Islet precursor cell (in vitro differentiated cells): Measurements from ENCODE around the gene TMEM263.
A peak's percentile ranks its signal among the peaks of the same experiment; 100 is the strongest.

Experiments used
- DNase-seq: peaks from one replicate; pipeline ENCODE4 v3.0.0-alpha.2; 2018

Gene TMEM263

GRCh38 chr12:106953352-106954250, 2.1 kb upstream of the TMEM263 start:
- DNase-seq: no peak

DNA sequence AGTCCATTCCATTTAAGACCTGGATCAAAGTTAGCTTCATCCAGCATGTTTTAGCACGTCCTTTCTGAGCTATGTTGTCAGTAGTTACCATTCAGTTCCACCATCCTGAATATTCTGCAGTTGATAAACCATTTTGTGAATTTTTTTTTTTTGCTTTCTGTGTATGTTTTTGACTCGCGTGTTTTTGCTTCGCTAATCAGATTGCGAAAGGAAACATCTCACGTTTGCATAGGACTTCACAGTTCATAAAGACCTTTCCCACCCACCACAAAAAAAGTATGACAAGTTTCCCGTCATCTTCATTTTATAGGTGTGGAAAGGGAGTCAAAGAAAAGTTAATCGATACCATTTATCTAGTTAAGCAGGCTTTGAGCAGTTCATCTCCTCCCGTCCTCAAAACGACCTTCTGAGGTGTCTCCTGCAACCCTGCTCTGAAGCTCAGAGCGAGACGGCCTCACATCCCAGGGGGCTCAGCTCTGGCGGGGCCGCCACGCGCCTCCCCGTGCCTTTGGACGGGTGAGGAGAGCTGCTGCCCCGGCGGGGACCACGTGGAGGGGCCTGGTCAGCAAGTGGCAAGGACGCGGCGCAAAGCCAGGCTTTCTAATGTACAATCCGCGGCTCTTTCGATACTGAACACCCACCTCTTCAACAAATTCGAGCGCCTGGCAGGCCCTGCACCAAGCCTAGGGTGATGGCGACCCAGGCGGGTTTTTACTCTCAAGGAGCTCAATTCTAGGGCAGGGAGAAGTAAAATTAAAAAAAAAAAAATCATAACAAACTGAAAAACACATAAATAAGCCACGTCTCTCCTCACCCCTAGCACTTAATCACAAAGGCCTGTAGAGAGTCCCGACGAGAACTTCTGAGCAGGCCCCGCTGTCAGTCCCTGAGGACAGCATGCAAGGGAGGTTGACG, 988 bp upstream of the TMEM263 start:
- DNase-seq: peak; percentile 57

DNA sequence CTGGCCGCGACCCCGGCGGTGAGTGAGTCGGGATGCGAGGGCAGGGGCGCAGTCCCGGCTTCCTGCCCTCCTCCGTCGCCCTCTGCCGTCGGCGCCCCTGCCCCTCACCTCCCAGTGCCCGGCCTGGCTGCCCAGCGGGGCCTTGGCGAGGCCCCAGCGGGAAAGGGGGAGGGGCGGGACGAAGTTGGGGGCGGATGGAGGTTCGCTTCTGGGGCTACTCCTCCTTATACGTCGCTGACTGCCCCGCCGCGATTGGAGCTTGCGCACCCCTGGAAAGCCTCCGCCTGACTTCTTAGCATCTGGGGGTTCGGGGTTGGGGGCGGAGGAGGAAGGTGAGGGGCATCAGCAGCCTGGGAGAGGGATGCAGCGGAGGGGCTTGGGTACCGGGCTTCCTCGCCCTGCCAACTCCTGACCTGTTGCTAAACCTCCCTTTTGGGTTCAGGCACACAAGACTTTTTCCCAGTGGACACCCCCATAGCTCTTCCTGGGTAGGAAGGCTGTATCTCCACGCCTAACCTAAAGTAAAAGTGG, 406 bp downstream of the TMEM263 start:
- DNase-seq: no peak

GRCh38 chr12:106957583-106957982, 1.9 kb downstream of the TMEM263 start:
- DNase-seq: no peak

DNA sequence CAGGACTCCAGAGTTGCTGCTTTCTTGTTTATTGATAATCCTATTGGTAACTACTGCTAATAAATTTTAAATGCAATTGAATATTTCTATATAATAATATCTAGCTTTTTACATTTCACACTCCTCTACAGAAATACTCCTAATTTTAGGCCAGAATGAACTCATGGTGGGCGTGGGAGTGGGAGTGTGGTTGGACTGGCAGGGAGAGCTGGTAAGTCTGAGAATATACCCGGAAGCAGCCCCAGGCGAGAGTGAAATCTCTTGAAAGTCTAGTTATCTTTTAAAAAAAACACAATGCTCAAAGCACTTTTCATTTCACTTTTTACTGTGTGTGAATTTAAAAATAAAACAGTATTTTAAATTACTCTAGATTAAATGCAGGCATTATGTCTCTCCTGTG, 4.7 kb downstream of the TMEM263 start:
- DNase-seq: no peak

- DNase-seq: no peak
Measured at GRCh38 chr12:106962286-106962685, 6.6 kb downstream of the TMEM263 start.

- no peak for DNase-seq
Measured at GRCh38 chr12:106964526-106964925, 8.8 kb downstream of the TMEM263 start.

- no peak for DNase-seq
Measured at GRCh38 chr12:106971065-106971464, 15.4 kb downstream of the TMEM263 start.

GRCh38 chr12:106973545-106973944, 17.8 kb downstream of the TMEM263 start:
- DNase-seq: no peak

DNA sequence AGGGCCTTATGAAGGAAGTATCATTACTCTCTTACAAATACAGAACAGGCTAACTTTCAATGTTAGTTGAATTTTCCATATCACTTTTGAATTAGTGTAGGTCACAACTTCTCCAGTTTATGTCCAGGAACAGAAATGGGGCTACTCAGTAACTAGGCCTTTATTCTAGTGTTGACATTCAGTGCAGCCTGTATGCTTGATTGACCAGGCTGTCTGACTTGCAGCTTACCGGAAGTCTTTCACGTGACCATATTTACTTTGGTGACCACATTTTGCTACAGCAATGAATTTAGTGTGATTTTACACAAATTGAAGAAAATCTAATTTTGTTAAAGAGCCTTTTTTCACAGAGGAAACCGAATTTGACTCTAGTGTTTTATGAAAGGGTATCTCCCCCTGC, 18.8 kb downstream of the TMEM263 start:
- DNase-seq: no peak

DNA sequence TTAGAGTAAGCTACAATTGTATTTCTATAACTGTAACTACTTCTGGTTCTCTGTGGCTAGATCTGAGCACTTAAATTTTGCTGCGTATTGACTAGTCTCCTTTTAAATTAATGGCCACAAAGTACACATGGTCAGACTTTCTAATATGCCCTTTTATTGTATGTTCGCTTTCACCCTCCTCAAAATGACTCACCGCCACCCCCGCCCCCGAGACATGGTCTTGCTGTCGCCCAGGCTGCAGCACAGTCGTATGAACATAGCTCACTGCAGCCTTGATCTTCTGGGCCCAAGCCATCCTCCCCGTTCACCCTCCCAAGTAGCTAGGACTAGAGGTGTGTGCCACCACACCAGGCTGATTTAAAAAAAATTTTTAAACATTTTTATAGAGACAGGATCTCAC, 19.4 kb downstream of the TMEM263 start:
- no peak for DNase-seq

DNA sequence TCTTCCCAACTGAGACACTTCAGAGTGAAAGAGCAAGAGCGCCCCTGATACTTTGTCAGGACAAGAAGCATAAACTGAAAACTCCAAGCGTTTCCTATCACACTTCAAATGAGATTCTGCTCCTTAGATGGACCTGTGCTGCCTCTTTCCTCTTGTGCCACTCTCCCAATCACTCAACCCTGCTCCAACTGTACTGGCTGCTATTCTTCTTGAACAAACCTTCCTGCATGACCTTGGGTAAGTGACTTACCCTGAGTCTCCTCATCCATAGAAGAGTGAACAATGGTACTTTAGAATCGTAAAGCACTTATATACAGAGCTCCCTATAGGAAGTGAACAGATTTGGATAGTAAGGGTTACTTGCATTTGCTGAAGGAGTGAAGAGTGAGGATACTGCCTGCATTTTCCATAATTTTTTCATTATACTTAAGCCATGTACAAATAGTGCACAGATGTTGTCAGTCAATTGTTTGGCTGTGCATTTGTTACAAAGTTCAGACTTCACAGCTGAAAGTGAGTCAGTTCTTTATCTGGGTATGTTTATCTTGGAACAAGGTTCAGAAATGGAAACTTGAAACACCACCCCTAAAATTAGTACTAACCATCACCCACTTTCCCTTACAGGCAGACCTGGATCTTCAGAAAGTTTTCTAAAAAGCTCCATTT, 20.4 kb downstream of the TMEM263 start:
- no peak for DNase-seq

- DNase-seq: no peak
Measured at GRCh38 chr12:106976668-106977067, 21.0 kb downstream of the TMEM263 start.

GRCh38 chr12:106978035-106978800, 22.5 kb downstream of the TMEM263 start:
- DNase-seq: no peak

DNA sequence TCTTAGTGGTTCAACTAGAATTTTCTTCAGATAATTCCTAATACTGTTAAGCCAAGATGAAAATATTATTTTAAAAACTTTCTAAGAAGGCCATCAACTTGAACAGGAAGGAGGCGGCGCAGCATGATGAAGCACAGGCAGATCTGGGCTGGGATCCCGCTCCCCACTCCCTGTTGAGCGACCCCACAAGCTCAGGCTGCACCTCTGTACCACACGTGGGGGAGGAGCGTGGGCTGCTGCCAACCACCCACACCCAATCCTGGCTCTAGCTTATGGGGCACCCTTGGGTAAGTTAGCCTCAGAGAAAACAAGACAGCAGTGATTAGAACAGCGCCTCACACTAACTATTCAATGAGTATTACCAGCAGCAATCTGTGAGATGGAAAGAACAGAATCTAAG, 25.2 kb downstream of the TMEM263 start:
- DNase-seq: no peak

DNA sequence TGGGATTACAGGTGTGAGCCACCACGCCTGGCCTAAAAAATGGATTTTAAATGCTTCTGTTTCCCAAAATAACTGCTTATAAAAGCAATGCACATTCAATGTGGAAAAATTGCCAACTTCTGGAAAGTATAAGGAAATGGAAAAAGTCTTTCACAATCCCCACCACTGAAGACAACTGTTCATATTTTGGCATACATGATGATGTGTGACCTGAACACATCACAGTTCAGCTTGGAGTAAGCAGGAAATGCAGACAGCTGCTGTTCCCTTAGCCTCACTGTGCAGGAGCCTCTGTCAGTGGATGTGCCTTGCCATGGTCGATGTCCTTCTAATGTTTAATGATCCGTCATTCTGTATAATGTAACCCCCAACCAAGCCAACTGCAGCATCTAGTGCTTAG, 26.1 kb downstream of the TMEM263 start:
- DNase-seq: no peak

- no peak for DNase-seq
Measured at GRCh38 chr12:106982229-106982628, 26.5 kb downstream of the TMEM263 start.

- no peak for DNase-seq
Measured at GRCh38 chr12:106984588-106985137, 29.0 kb downstream of the TMEM263 start.

GRCh38 chr12:106985479-106985878, 29.8 kb downstream of the TMEM263 start:
- DNase-seq: no peak

DNA sequence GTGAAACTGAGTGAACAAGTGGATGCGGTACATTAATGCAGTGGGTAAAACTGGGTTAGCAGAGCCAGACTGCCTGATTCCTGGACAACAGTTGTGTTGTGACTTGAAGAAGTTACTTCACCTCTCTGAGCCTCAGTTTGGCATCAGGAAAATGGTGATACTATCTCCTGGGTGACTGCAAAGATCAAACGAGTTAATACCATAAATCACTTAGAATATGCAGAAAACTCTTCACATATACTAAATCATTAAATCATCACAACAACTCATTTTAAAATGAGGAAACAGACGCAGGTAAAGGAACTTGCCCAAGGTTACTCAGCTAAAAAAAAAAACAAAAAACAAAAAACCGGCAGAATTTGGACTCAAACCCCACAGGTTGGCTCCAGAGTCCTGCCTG, 30.4 kb downstream of the TMEM263 start:
- DNase-seq: no peak

DNA sequence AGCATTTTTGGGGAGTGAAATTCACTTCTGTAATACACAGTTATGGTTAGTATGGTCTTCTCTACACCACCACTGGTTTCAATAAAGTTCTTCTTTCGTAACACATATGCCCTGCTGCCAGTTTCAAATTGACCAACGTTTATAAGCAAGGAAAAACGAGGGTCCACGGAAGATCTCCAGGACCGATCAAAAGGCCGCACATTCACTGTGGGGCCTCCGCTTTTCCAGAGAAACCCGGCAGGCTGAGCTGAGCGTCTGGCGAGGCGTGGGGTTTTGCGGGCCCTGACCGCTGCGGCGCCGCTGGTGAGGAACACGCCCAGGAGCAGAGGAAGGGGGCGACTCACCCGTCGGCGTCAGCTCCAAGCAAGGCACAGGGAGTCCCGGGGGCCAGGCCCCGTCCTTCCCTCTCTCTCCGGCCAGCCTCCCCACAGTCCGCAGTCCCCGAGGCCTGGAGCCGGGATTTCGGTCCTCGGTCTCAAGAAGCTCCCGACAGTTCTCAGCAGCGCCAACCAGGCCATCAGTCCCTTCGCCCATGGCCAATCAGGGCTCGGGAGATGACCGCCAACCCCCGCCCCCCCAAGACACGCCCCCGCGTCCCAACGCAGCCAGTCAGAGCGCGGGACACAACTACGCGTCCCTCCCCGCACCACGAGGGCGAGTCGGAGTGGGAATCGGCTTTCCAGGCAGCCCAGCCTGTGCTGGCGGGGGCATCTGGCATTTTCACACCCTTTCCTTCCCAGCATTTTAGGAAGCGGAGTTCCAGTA, 31.1 kb downstream of the TMEM263 start, which contains the start of gene MTERF2:
TSS of gene MTERF2 (minus strand) at position 522 of the 765 bp plus-strand sequence. CDS start 8,432 bp downstream, outside the sequence.
- DNase-seq: peak; percentile 100
